ENCODE results near the gene NEAT1. TPM values are rescaled to one million over a fixed set of nuclear protein-coding genes. Genes with fewer than 3 reads are reported as not detected.

Gene NEAT1
- total RNA-seq, 4 donors from 2014 or later: 195 to 1,623 (median 652) TPM

DNA sequence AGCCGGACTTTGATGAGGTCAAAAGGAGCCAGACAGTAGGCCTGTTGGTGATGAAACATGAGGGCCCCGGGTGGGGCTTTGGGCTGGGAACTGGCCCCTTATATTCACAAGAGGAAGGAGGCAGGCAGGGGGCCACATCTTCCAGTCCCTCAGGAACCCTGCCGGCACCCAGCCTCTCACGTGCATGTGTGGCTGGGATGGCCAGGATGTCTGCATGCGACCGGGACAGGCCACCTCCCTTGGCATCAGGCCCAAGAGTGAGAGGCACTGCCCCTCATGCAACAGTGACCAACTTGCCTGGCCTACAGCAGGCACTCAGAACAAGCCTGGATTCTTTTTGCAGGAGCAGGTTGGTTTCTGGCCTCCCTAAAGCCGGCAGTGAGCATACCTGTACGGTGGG is 45.6 kb upstream of the NEAT1 start:
- H3K4me1 ChIP-seq: peaks cover 12 to 27% of the 10 kb centered on the region in 2 donors
- no peaks in the 10 kb centered on the region for H3K36me3 ChIP-seq
- H3K4me3 ChIP-seq (replicated peaks in 1 of 3): no peak overlapping the region
- H3K27ac ChIP-seq: no peak overlapping the region
- 34 to 83% methylated on average over 3 to 8 of the region's 8 CpGs for WGBS, 2 donors
- H3K9me3 ChIP-seq: no peaks in the 10 kb centered on the region
- DNase-seq: peak; percentile 52 to 56
- H3K27me3 ChIP-seq: no peaks in the 10 kb centered on the region
- intact Hi-C loops (cut with DNase I): no loop called here
- TF ChIP-seq POLR2A (IDR thresholded peaks at IDR 0.05) (no peak), CTCF (IDR thresholded peaks at IDR 0.05) (no peak)

GRCh38 chr11:65377777-65378176 is 44.8 kb upstream of the NEAT1 start:
- peaks cover 14 to 31% of the 10 kb centered on the region in 2 donors for H3K4me1 ChIP-seq
- WGBS, 2 donors: 93 to 100% methylated on average over 4 to 8 of the region's 8 CpGs

DNA sequence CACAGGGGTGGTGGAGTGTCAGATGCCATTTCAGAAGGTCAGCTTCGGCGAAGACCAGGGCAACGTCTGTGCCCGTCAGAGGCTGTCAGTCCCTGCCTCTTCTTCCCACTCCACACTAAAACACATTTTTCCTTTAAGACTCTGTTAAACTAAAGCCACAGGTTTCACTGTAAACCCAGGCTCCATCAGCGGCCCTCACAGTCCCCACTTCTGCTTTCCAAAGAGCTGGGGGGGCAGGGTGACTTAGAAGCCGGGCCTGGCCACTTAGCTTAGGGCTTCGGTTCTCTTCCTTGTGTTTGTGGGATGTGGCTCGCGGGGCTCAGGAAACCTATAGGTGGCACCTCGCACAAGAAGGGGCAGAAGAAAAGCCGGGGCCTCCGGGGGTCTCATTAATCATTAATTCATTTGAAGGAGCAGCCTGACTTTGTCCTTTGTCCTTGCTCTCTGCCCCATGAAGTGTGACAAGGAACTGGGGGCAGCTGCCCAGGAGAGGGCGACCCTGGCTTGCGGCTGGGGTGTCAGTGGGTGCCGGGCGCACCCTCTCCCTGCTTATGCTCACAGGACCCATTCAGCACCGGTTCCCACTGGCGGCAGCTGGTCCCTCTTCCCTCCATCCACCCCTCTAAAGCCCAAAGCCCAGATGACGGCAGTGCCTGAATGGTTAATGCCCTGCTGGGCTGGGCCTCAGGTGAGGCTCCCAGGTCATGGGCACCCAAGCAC is 44.2 kb upstream of the NEAT1 start:
- 83 to 89% methylated on average over 19 of the region's 19 CpGs for WGBS, 2 donors
- Histone ChIP-seq H3K4me3 (replicated peaks in 1 of 3) (no peak overlapping the region), H3K27me3 (no peaks in the 10 kb centered on the region), H3K4me1 (peaks cover 19 to 37% of the 10 kb centered on the region in 2 donors), H3K36me3 (no peaks in the 10 kb centered on the region), H3K9me3 (no peaks in the 10 kb centered on the region), H3K27ac (no peak overlapping the region)
- intact Hi-C loops (cut with DNase I): no loop called here
- DNase-seq: no peak
- TF ChIP-seq POLR2A (IDR thresholded peaks at IDR 0.05) (no peak), CTCF (IDR thresholded peaks at IDR 0.05) (no peak)

More at GRCh38 chr11:65377777-65378176, 44.8 kb upstream of the NEAT1 start:
- H3K4me3 ChIP-seq (replicated peaks in 1 of 3): no peak overlapping the region
- intact Hi-C loops (cut with DNase I): no loop called here
- H3K36me3 ChIP-seq: no peaks in the 10 kb centered on the region
- no peak overlapping the region for H3K27ac ChIP-seq
- no peaks in the 10 kb centered on the region for H3K9me3 ChIP-seq
- TF ChIP-seq POLR2A (IDR thresholded peaks at IDR 0.05): no peak
- TF ChIP-seq CTCF (IDR thresholded peaks at IDR 0.05): no peak
- no peaks in the 10 kb centered on the region for H3K27me3 ChIP-seq
- no peak for DNase-seq

DNA sequence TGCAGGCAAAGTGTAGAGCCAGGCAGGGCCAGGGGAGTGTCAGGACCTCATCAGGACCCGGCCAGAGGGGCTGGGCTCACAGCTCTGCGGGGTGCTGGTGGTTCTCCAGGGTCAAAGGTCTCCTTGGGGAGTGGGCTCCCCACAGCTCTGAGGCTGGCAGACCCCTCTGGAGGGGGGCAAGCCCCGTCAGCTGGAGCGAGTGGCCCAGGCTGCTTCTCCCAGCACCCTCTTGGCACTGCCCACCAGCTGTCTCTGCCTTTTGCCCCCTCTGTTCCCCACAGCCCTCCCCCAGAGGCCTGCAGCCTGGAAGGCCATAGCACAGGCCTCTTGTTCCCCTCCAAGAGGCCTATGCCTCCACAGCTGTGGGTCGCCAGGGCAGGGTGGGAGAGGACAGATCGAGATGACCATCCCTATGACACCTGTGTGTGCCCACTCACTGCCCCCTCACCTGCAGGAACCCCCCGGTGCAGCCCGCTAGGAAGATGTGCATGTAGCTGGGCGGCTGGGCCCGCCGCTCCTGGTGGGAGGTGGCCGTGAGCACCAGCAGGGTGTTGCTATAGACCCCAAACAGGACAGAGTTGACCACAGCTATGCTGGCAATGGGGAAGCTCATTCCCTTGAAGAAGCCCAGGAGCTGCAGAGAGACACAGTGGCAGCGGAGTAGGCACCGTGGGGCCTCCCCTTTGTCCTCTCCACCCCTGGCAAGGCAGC is 43.5 kb upstream of the NEAT1 start:
- intact Hi-C loops (cut with DNase I): no loop called here

More for the DNA sequence above, 43.5 kb upstream of the NEAT1 start:
- no peak overlapping the region for H3K27ac ChIP-seq
- no peak overlapping the region for H3K4me3 ChIP-seq (replicated peaks in 1 of 3)
- TF ChIP-seq POLR2A (IDR thresholded peaks at IDR 0.05) (no peak), CTCF (IDR thresholded peaks at IDR 0.05) (no peak)
- 93 to 94% methylated on average over 9 to 13 of the region's 14 CpGs for WGBS, 2 donors
- H3K36me3 ChIP-seq: no peaks in the 10 kb centered on the region
- peaks cover 19 to 43% of the 10 kb centered on the region in 2 donors for H3K4me1 ChIP-seq
- H3K9me3 ChIP-seq: no peaks in the 10 kb centered on the region
- no peaks in the 10 kb centered on the region for H3K27me3 ChIP-seq
- DNase-seq: no peak

Measured in thyroid gland (tissue), 4 donors.